Colonic mucosa (tissue), 4 donors: Measurements from ENCODE around the gene CACNB4. TPM values are rescaled to one million over a fixed set of nuclear protein-coding genes. Genes with fewer than 3 reads are reported as not detected.

Experiments
- DNase-seq: peaks from one replicate; pipeline ENCODE4 v3.0.0-alpha.2; 2020
- H3K27ac ChIP-seq: fragments of 200-600 bp; one replicate; pipeline ENCODE4 v1.8.0; 2021
- H3K27me3 ChIP-seq: fragments of 200-600 bp; one replicate; pipeline ENCODE4 v1.8.0; 2021
- H3K36me3 ChIP-seq: fragments of 200-600 bp; one replicate; pipeline ENCODE4 v1.8.0; 2021
- H3K4me1 ChIP-seq: fragments of 200-600 bp; one replicate; pipeline ENCODE4 v1.8.0; 2021; ENCODE audit warnings: mild to moderate bottlenecking
- H3K4me3 ChIP-seq: fragments of 200-600 bp; one replicate; pipeline ENCODE4 v1.8.0; 2021
- H3K9ac ChIP-seq, 2 donors: one replicate each; pipeline ENCODE4 v1.7.0; 2013; ENCODE audit warnings: control low read depth in 2 of 2, low read depth in 2 of 2, low read length in 2 of 2
- H3K9me3 ChIP-seq: fragments of 200-600 bp; one replicate; pipeline ENCODE4 v1.8.0; 2021
- CTCF ChIP-seq: fragments of 200-600 bp; IDR thresholded peaks from one replicate; pipeline ENCODE4 v1.8.0; 2022; ENCODE audit warnings: antibody characterized with exemption, mild to moderate bottlenecking
- intact Hi-C: fragments of 100-400 bp; cut with DNase I; formaldehyde crosslinking; loops from one replicate; pipeline ENCODE4 v1.14.1; 2022
- total RNA-seq, 2 donors: library from RNA; stranded (reverse); fragmentation: NEBNext Ultra II Directional in 1 of 2; extraction: Animal tissue kit (Norgen Biotek cat#: 25700) in 1 of 2; gene quantifications; one replicate each; pipeline ENCODE4 v1.2.1, GENCODE V29; 2021
- donor health status: healthy.
- donor health status: DM: no; HTN: no; CAD: no.
- donor health status: DM: no; HTN: no; CAD: no.

The CACNB4 gene
- total RNA-seq, 2 donors from 2014 or later = 0.44 to 1.0 TPM

DNA sequence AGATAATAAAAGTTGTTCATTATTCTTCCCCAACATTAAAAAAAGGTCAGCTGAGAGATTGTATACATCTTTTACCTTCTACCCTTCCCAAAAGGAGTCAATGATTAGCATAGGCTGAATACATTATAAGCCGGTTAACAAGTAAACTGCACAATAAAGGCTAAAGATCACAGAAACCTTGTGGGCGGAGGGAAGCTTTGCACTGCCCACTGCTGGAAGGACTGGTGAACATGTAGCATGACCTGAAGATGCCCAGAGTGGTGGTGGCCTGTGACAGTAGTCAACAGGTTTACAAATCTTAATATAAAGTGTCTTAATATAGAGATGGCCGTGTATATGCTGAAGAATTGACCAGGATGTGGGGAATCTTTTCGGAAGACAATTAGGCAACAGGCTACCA is 306.3 kb downstream of the CACNB4 start:
- Histone ChIP-seq H3K27ac (no peak overlapping the region), H3K27me3 (no peaks in the 10 kb centered on the region), H3K4me3 (no peak overlapping the region), H3K36me3 (no peaks in the 10 kb centered on the region), H3K9ac (no peak overlapping the region), H3K9me3 (no peaks in the 10 kb centered on the region), H3K4me1 (no peaks in the 10 kb centered on the region)
- intact Hi-C loops = no loop called here
- TF ChIP-seq CTCF = no peak
- DNase-seq = no peak

DNA sequence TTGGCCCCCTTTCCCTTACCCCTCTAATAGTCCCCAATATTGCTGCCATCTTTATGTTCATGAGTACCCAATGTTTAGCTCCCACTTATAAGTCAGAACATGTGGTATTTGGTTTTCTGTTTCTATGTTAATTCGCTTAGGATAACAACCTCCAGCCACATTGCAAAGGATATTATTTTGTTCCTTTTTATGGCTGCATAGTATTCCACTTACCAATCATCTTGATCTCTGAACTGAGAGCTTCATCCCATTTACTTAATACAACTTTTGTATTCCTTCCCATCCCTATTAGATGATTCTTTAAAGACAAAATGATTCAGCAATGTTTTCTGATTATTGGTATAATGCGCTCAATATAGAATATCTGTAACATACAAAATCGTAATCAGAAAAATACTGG is 307.3 kb downstream of the CACNB4 start:
- H3K9ac ChIP-seq = no peak overlapping the region
- H3K27me3 ChIP-seq = no peaks in the 10 kb centered on the region
- no peak overlapping the region for H3K27ac ChIP-seq
- no peaks in the 10 kb centered on the region for H3K9me3 ChIP-seq
- no peak overlapping the region for H3K4me3 ChIP-seq
- H3K36me3 ChIP-seq = no peaks in the 10 kb centered on the region
- no peak for DNase-seq
- intact Hi-C loops = no loop called here
- TF ChIP-seq CTCF = no peak
- no peaks in the 10 kb centered on the region for H3K4me1 ChIP-seq

GRCh38 chr2:151790689-151791088 is 308.2 kb downstream of the CACNB4 start:
- TF ChIP-seq CTCF = no peak
- no peak overlapping the region for H3K27ac ChIP-seq
- H3K36me3 ChIP-seq = no peaks in the 10 kb centered on the region
- H3K9me3 ChIP-seq = no peaks in the 10 kb centered on the region
- H3K9ac ChIP-seq = no peak overlapping the region
- DNase-seq = no peak
- no peaks in the 10 kb centered on the region for H3K27me3 ChIP-seq
- intact Hi-C loops = no loop called here
- H3K4me3 ChIP-seq = no peak overlapping the region
- no peaks in the 10 kb centered on the region for H3K4me1 ChIP-seq

DNA sequence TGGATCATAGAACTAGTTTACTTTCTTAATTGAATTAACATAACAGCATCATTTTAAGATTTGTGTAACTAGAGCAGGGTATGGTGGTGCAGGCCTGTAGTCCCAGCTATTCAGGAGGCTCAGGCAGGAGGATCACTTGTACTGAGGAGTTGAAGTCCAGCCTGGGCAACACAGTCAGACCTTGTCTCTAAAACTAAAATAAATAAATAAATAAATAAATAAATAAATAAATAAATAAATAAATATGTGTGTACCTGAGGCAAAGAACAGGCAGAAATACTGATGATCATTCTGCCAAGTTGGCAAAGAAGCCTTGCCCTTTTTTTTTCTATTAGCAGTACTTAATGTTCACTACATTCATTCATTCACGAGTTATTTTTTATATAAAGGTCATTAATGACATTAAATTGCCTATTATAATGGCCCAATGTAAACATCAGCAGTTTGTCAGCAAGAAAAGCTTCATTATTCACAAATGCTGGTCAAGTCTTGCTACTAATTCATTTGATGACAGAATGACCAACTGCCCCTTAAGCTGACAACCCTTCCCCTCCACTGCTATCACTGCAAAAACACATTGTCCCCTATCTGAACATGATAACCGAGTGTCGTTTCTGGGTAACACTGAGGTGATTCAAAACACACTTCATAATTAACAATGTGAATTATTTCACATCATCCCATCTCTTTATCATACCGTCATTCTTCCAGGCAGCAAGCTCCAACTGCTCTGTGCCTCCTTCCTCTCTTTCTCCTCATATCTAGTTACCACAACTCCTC is 309.6 kb downstream of the CACNB4 start:
- no peak overlapping the region for H3K27ac ChIP-seq
- H3K9ac ChIP-seq = no peak overlapping the region
- no peaks in the 10 kb centered on the region for H3K36me3 ChIP-seq
- H3K4me1 ChIP-seq = no peaks in the 10 kb centered on the region
- H3K27me3 ChIP-seq = no peaks in the 10 kb centered on the region
- no peaks in the 10 kb centered on the region for H3K9me3 ChIP-seq
- no peak for TF ChIP-seq CTCF
- intact Hi-C loops = no loop called here
- H3K4me3 ChIP-seq = no peak overlapping the region
- DNase-seq = no peak

DNA sequence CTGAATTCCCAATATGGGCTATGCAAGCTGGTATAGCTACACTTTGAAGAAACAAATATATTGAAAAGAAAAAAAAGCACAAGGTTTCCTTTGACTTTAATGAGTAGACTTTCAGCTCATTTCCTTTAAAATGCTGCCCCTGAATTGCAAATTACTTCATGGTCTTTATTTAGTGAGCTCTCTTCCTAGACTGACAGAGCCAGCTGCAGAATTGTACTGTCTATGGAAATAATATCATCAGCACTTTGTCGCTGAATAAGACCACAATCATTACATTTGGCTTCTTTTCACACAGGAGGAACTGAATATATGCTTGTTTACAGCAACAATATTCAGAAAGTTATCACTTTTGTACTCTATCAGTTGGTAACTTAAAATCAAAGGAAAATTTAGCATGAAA is 312.4 kb downstream of the CACNB4 start:
- no peak overlapping the region for H3K27ac ChIP-seq
- intact Hi-C loops = no loop called here
- no peak for DNase-seq
- H3K4me3 ChIP-seq = no peak overlapping the region
- H3K4me1 ChIP-seq = no peaks in the 10 kb centered on the region
- no peak overlapping the region for H3K9ac ChIP-seq
- no peaks in the 10 kb centered on the region for H3K27me3 ChIP-seq
- H3K9me3 ChIP-seq = no peaks in the 10 kb centered on the region
- no peaks in the 10 kb centered on the region for H3K36me3 ChIP-seq
- no peak for TF ChIP-seq CTCF
